Heart right ventricle (tissue), 16 donors: ENCODE results near the gene LRRTM4. TPM values are rescaled to one million over a fixed set of nuclear protein-coding genes. Genes with fewer than 3 reads are reported as not detected.
"Not testable (repeated sequence)": the region's sequence is repeated elsewhere in the genome, so short reads cannot be mapped to it uniquely, and the experiment has no call there.

Experiments
- ATAC-seq, 8 donors: fragments of 200-7000 bp; cut with Tn5 transposase; one replicate each; pipeline ENCODE4 v1.9.1; 2020; ENCODE audit warnings: mild to moderate bottlenecking in 8 of 8, moderate library complexity in 8 of 8, moderate number of reproducible peaks in 1 of 8
- DNase-seq, 2 donors: peaks; one replicate each; pipeline ENCODE4 v3.0.0-alpha.2; 2020
- H3K27ac ChIP-seq, 10 donors: fragments of 200-600 bp; sonication (generic) in 2 of 10; one replicate each; pipeline versions ENCODE4 v1.5.0 to v1.8.0; 2020 to 2022; ENCODE audit warnings: mild to moderate bottlenecking in 3 of 10
- H3K27me3 ChIP-seq, 7 donors: fragments of 200-600 bp; one replicate each; pipeline ENCODE4 v1.8.0; 2021 to 2022; ENCODE audit warnings: mild to moderate bottlenecking in 2 of 7
- H3K36me3 ChIP-seq, 9 donors: fragments of 200-600 bp; sonication (generic) in 1 of 9; one replicate each; pipeline versions ENCODE4 v1.5.0 to v1.8.0; 2020 to 2022; ENCODE audit warnings: mild to moderate bottlenecking in 2 of 9
- H3K4me1 ChIP-seq, 9 donors: fragments of 200-600 bp; sonication (generic) in 1 of 9; one replicate each; pipeline versions ENCODE4 v1.5.0 to v1.8.0; 2020 to 2022; ENCODE audit warnings: mild to moderate bottlenecking in 4 of 9
- H3K4me3 ChIP-seq, 10 donors: fragments of 200-600 bp; sonication (generic) in 2 of 10; one replicate each; pipeline versions ENCODE4 v1.5.0 to v1.8.0; 2020 to 2022; ENCODE audit warnings: mild to moderate bottlenecking in 7 of 10, moderate library complexity in 2 of 10
- H3K9me3 ChIP-seq, 11 donors: fragments of 200-600 bp in 10 of 11; sonication (generic) in 2 of 11; one replicate each; pipeline versions ENCODE4 v1.5.0 to v1.8.0; 2013 to 2022; ENCODE audit warnings: mild to moderate bottlenecking in 2 of 11, control low read depth in 1 of 11, moderate library complexity in 1 of 11
- WGBS, 2 donors: extraction: QIAGEN DNeasy Blood & Tissue Kit; methylation state at CpG; one replicate each; pipeline ENCODE4 v1.1.7; 2013; ENCODE audit warnings: inconsistent platforms in 1 of 2; 5-methylcytosine and 5-hydroxymethylcytosine counted together
- intact Hi-C, 10 donors: fragments of 100-400 bp; cut with DNase I; formaldehyde crosslinking; loops; one replicate each; pipeline versions ENCODE4 v1.11.1 to v1.14.2; 2022
- polyA plus RNA-seq, 2 donors: library from polyadenylated mRNA; stranded (reverse); fragments of 200-250 nt; gene quantifications; one replicate each; pipeline ENCODE4 v1.2.3, GENCODE V29; 2013
- total RNA-seq, 10 donors: library from RNA; stranded (reverse); fragmentation: NEBNext Ultra II Directional in 3 of 10; extraction: Animal tissue kit (Norgen Biotek cat#: 25700) in 3 of 10; gene quantifications; one replicate each; pipeline versions ENCODE4 v1.2.1 to v1.2.4, GENCODE V29; 2021 to 2023
- TF ChIP-seq, protein P1 (sequence below), 9 donors: fragments of 200-600 bp; sonication (generic) in 2 of 9; IDR thresholded peaks; one replicate each; pipeline versions ENCODE4 v1.5.0 to v1.8.0; 2021 to 2022; ENCODE audit warnings: antibody characterized with exemption in 9 of 9, mild to moderate bottlenecking in 5 of 9, moderate library complexity in 1 of 9
- donor health status: Arrhythmogenic right ventricular cardiomyopathy.
- donor health status: ischemic (EF 13 %, LVEDD 7.1; RV severe dilation, severe dysfunction).
- donor health status: healthy with polysubstance abuse.
- donor health status: DM: no; HTN: yes; CAD: no.
- donor health status: DM: no; HTN: no; CAD: no.
- donor health status: ischemic (EF 25% LVEDD 6.9; RV normal size, moderate dysfunction).
- donor health status: ischemic (EF 25% LVEDD 5.7; RV mildly dilated, moderate dysfunction).
- donor health status: healthy.
- donor health status: DM: yes; HTN: yes; CAD: no.
- donor health status: Ischemic cardiomyopathy.
- donor health status: ischemic (EF 35%, LVEDD 5.7; RV mildly dilated, moderate dysfunction).
- donor health status: nonischemic (EF 11% LVEDD 7.7; RV severe dilation, severe dysfunction).
- donor health status: DM: yes; HTN: yes; CAD: no.
- donor health status: PGD.
- donor health status: ischemic (EF 29% LVEDD 5.4; RV normal size, mild dysfunction).
- donor health status: nonischemic (EF 23%, LVEDD 6.1; RV moderate dilation, normal function).

LRRTM4 gene
- total and polyA plus RNA-seq, 12 donors: 0.11 to 2.2 (median 0.98) TPM

DNA sequence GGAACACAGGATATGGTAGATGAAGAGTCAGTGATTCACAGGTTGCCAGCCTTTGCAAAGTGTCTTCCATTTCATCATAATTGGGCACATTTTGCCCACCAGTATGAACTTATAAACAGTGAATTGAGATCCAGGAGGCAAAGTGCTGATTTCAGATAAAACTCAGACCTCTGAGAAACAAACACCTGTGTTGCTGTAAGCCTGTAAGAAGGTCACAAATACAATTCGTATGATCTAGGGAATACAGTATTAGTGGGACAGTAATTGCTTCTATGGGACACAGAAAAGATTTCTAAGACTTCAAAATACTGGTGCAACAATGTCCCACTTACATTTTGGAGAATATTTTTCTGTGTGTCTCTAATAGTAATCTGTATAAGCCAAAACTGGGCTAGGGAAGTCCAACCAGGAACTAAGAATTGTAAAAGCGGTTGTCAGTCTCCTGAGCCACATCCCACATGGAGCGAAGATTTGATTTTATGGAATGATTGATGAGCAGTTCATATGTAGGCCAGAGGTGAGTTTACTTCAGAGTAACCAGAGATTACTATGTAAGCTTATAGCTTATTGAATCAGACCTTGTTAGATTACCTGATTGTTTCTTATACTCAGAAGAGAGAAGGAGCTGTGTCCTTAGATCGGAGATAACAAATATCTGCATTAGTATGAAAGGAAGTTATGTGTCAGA lies 728.4 kb downstream of the LRRTM4 start:
- TF ChIP-seq, protein P1, sequence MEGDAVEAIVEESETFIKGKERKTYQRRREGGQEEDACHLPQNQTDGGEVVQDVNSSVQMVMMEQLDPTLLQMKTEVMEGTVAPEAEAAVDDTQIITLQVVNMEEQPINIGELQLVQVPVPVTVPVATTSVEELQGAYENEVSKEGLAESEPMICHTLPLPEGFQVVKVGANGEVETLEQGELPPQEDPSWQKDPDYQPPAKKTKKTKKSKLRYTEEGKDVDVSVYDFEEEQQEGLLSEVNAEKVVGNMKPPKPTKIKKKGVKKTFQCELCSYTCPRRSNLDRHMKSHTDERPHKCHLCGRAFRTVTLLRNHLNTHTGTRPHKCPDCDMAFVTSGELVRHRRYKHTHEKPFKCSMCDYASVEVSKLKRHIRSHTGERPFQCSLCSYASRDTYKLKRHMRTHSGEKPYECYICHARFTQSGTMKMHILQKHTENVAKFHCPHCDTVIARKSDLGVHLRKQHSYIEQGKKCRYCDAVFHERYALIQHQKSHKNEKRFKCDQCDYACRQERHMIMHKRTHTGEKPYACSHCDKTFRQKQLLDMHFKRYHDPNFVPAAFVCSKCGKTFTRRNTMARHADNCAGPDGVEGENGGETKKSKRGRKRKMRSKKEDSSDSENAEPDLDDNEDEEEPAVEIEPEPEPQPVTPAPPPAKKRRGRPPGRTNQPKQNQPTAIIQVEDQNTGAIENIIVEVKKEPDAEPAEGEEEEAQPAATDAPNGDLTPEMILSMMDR (IDR thresholded peaks at IDR 0.05): no peak
- H3K4me1 ChIP-seq: no peaks in the 10 kb centered on the region
- no peaks in the 10 kb centered on the region for H3K36me3 ChIP-seq
- intact Hi-C loops: no loop called here
- DNase-seq (no peak), ATAC-seq (no peak)
- 78 to 85% methylated on average over 4 of the region's 4 CpGs for WGBS, 2 donors
- no peak overlapping the region for H3K27ac ChIP-seq
- no peaks in the 10 kb centered on the region for H3K27me3 ChIP-seq
- H3K4me3 ChIP-seq: no peak overlapping the region
- peaks cover 0 to 5% (median 0%) of the 10 kb centered on the region in 11 donors for H3K9me3 ChIP-seq

DNA sequence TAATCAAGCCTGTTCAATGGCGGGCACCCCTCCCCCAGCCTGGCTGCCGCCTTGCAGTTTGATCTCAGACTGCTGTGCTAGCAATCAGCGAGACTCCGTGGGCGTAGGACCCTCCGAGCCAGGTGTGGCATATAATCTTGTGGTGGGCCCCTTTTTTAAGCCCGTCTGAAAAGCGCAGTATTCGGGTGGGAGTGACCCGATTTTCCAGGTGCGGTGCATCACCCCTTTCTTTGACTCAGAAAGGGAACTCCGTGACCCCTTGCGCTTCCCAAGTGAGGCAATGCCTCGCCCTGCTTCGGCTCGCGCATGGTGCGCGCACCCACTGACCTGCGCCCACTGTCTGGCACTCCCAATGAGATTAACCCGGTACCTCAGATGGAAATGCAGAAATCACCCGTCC lies 740.9 kb downstream of the LRRTM4 start:
- H3K4me1 ChIP-seq, H3K9me3 ChIP-seq, intact Hi-C loops, H3K27me3 ChIP-seq, H3K27ac ChIP-seq, H3K36me3 ChIP-seq, DNase-seq, ATAC-seq, H3K4me3 ChIP-seq: not testable (repeated sequence)
- 87 to 88% methylated on average over 22 of the region's 22 CpGs for WGBS, 2 donors

DNA sequence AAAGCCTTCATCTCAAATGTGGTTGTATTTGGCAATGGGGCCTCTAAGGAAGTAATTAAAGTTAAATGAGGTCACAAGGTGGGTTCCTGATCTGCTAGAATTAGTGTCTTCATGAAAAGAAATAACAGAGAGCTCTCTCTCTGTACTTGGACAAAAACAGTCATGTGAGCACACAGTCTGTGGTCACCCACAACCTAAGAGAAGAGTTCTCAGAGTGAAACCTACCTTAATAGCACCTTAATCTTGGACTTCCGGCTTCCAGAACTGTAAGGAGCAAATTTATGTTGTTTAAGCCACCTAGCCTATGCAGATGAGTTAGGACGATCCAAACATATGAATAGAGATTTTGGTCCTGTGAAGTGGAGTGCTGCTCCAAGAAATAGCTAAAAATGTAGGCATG lies 758.9 kb downstream of the LRRTM4 start:
- TF ChIP-seq, protein P1 (IDR thresholded peaks at IDR 0.05): no peak
- 83% methylated on average over 2 of the region's 2 CpGs for WGBS, 2 donors
- Histone ChIP-seq H3K36me3 (no peaks in the 10 kb centered on the region), H3K27ac (no peak overlapping the region), H3K9me3 (no peaks in the 10 kb centered on the region), H3K4me3 (no peak overlapping the region), H3K4me1 (no peaks in the 10 kb centered on the region), H3K27me3 (no peaks in the 10 kb centered on the region)
- intact Hi-C loops: no loop called here
- ATAC-seq (no peak), DNase-seq (no peak)

DNA sequence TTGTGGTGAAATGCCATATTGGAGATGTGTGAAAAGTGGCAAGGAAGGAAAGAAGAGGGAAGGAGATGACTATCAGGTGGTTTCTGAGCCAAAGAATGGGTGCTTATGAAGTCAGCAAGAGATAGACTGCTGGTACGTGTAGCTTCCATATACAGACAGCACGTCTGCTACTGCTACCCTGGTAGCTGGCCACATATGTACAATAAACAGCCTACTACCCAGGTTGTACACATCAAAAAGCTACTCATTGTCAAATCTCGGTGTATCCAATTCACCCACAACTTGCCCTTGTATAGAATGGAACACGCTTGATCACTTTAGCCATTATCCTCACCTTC lies 761.8 kb downstream of the LRRTM4 start:
- Histone ChIP-seq H3K4me1 (no peaks in the 10 kb centered on the region), H3K9me3 (no peaks in the 10 kb centered on the region), H3K36me3 (no peaks in the 10 kb centered on the region), H3K27me3 (no peaks in the 10 kb centered on the region), H3K4me3 (no peak overlapping the region), H3K27ac (no peak overlapping the region)
- TF ChIP-seq, protein P1 (IDR thresholded peaks at IDR 0.05): no peak
- DNase-seq: no peak
- no peak for ATAC-seq
- 81 to 86% methylated on average over 4 of the region's 4 CpGs for WGBS, 2 donors
- intact Hi-C loops: no loop called here

DNA sequence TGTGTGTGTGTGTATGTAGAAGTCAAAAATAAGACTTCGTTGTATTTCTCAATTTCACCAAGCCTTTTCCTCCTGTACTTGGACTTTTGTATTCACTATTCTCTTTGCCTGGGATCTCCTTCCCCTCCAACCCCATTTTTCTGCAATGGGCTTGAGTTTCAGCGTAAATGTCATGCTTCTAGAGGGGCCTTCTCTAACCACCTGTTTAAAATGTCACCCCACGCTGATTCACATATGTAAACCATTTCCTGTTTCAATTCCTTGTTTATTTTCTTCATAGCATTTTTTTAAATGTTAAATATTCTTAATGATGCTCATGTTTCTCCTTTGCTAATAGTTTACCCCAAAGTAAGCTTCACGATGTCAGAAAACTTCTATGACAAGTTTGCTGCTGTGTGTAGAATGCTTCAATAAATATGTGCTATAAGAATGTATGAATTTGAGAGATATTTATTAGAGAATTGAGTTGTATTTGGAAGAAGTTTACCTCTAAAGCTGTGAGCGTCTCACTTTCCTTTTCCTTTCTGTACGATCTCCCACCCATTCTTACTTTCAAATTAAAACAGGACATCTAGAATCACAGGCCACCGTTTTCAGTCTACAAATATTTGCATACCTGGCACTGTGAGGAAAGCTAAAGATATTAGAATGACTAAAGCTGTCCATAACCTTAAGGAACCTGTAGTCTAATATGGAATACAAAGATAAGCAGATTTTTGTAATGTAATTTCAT lies 762.4 kb downstream of the LRRTM4 start:
- Histone ChIP-seq H3K27me3 (no peaks in the 10 kb centered on the region), H3K4me3 (no peak overlapping the region), H3K9me3 (no peaks in the 10 kb centered on the region), H3K4me1 (no peaks in the 10 kb centered on the region), H3K27ac (no peak overlapping the region), H3K36me3 (no peaks in the 10 kb centered on the region)
- TF ChIP-seq, protein P1 (IDR thresholded peaks at IDR 0.05): no peak
- intact Hi-C loops: no loop called here
- no peak for DNase-seq
- whole genome bisulfite sequencing, 2 donors: 74 to 81% methylated on average over 7 of the region's 7 CpGs
- ATAC-seq: no peak
